ENCODE measurements around the gene BTBD16.

DNA sequence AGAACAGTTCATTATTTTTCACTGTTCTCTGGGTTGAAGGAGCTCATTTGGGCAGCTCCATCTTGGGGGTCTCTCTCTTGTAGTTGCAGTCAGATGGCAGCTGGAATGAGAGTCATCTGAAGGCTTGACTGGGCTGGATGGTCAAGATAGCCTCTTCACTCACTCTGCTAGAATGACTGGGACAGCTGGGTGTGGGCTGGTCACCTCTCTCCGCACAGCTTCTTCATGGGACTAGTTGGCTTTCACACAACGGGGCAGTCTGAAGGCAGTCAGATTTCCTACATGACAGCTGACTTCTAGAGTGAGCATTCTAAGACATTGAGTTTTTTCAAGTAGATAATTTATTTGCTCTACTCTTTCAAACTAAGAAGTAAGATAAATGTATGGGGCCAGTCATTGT lies 116.5 kb downstream of the BTBD16 start:
- TF ChIP-seq SUZ12 (IDR thresholded peaks at IDR 0.05) (no peak), ELF4 (IDR thresholded peaks at IDR 0.05) (no peak), ARNT (IDR thresholded peaks at IDR 0.05) (no peak), SP1 (IDR thresholded peaks at IDR 0.05) (no peak), FOXA1 (IDR thresholded peaks at IDR 0.05) (no peak), BHLHE40 (IDR thresholded peaks at IDR 0.05; ENCODE audit: borderline replicate concordance) (no peak), FOXM1 (IDR thresholded peaks at IDR 0.05; ENCODE audit: borderline replicate concordance) (no peak), HDGF (IDR thresholded peaks at IDR 0.05; ENCODE audit: borderline replicate concordance) (no peak), TARDBP (IDR thresholded peaks at IDR 0.05) (no peak), CTBP1 (IDR thresholded peaks at IDR 0.05; ENCODE audit: borderline replicate concordance) (no peak), FOXK2 (IDR thresholded peaks at IDR 0.05) (no peak), L3MBTL2 (conservative IDR thresholded peaks at IDR 0.05) (no peak)
- TF ChIP-seq, protein P1, sequence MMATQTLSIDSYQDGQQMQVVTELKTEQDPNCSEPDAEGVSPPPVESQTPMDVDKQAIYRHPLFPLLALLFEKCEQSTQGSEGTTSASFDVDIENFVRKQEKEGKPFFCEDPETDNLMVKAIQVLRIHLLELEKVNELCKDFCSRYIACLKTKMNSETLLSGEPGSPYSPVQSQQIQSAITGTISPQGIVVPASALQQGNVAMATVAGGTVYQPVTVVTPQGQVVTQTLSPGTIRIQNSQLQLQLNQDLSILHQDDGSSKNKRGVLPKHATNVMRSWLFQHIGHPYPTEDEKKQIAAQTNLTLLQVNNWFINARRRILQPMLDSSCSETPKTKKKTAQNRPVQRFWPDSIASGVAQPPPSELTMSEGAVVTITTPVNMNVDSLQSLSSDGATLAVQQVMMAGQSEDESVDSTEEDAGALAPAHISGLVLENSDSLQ (IDR thresholded peaks at IDR 0.05), result no peak

Data from HEK293T (cell line).